ENCODE measurements around the gene EPG5. TPM values are rescaled to one million over a fixed set of nuclear protein-coding genes. Genes with fewer than 3 reads are reported as not detected.
A peak's percentile ranks its signal among the peaks of the same experiment; 100 is the strongest.

The EPG5 gene
- 5.2 and 9.8 TPM in 2 replicates for total RNA-seq (2014; rRNA removed; shearing (Covaris generic))

DNA sequence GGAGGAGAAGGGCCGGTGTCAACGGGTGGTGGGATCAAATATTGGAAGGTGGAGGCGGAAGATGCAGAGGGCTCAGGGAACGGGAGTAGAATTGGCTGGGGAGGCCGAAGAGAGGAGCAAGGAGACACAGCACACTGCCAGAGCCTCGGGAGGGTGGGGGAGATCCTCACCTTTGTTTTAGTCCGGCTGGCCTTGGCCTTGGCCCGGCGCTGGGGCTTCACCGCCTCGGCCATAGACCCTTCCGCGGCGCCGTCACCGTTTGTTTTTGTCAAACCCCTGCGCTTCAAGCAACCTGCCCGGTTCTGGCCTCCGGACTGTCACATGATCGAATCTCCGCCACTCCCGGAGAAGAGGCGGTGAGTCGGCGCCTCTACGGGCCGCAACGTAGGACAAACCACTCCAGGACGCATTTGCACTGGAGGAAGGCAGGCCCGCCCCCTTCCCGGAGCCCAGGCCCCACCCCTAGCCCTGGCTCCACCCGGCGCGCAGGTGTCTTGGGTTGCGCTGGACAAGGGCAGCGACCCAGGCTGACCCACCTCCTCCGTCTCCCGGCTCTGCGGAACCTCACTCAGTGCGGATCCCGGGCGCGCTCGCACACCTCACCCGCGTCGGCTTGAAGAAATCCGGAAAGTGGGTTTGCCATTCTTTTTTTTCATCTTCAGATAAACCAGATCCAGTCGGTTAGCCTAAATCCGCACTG lies at the start of gene EPG5:
EPG5 (minus strand) TSS at position 323 of the 700 bp plus-strand sequence; CDS start at position 233, 90 bp downstream.
- peak within 1 kb of the TSS; percentile 96 for H3K4me3 ChIP-seq (ENCODE audit: insufficient read depth, low read depth, low read length)
- peaks cover 5% of the 10 kb centered on the region; the same call in 1 of the 2 replicates for H3K27me3 ChIP-seq (ENCODE audit: control insufficient read depth, insufficient read depth, low read length)
- H3K36me3 ChIP-seq (replicated peaks; ENCODE audit: control insufficient read depth, insufficient read depth, low read length) = no peaks in the 10 kb centered on the region
- DNase-seq = peak; percentile 96

DNA sequence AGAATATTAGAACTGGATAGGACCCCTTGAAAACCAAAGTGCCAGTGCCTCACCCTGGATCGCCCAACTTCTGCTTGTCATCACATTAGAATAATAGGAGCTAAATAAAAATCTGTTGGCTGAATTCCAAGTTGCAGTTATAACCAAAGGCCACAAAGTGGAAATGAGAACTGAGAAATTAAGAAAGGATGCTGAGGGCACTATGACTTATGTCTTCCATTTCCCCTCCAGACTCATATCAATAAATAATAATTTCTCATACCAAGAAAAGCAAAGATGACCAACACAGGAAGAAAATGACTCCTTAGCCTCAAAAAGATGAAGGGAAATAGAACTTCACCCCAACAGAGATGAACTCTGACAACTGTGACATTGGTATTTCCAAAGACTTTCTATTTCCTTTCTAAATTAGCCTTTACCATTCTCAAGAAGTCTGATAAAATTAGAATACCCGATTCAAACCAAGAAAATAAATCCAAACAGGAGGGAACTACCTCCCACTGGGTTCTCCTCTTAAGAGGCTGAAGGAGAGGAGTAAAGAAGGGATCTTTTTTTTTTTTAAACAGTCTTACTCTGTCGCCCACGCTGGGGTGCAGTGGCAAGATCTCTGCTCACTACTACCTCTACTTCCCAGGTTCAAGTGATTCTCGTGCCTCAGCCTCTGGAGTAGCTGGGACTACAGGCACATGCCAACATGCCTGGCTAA lies 46.5 kb upstream of the EPG5 start:
- Histone ChIP-seq H3K4me3 (ENCODE audit: insufficient read depth, low read depth, low read length) (no peak overlapping the region), H3K36me3 (replicated peaks; ENCODE audit: control insufficient read depth, insufficient read depth, low read length) (no peaks in the 10 kb centered on the region), H3K27me3 (ENCODE audit: control insufficient read depth, insufficient read depth, low read length) (no peaks in the 10 kb centered on the region)
- no peak for DNase-seq

- H3K27me3 ChIP-seq (ENCODE audit: control insufficient read depth, insufficient read depth, low read length) = no peaks in the 10 kb centered on the region
- H3K4me3 ChIP-seq (ENCODE audit: insufficient read depth, low read depth, low read length) = no peak overlapping the region
- H3K36me3 ChIP-seq (replicated peaks; ENCODE audit: control insufficient read depth, insufficient read depth, low read length) = no peaks in the 10 kb centered on the region
- DNase-seq = no peak
These were observed 43.5 kb upstream of the EPG5 start for GRCh38 chr18:46010676-46011075.

DNA sequence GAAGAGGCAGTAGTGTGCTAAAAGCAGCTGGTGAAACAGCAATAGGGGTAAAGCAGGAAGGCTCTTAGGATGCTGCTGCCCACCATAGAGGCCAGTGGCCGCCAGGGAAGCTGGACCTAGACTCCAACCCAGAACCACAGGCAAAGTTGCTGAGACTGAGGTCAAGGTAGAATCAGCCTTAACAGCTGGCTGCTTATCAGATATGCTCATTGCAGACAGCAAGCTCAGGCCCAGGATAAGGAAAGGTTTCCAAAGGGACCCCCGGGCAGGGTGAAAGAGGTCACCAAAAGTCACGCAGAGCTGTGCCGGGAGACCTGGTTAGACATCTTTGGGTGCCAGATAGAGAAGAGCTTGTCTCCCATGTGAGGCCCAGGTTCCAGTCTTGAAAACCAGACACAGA lies 42.9 kb upstream of the EPG5 start:
- no peak for DNase-seq
- H3K36me3 ChIP-seq (replicated peaks; ENCODE audit: control insufficient read depth, insufficient read depth, low read length) = no peaks in the 10 kb centered on the region
- H3K27me3 ChIP-seq (ENCODE audit: control insufficient read depth, insufficient read depth, low read length) = no peaks in the 10 kb centered on the region
- H3K4me3 ChIP-seq (ENCODE audit: insufficient read depth, low read depth, low read length) = no peak overlapping the region

DNA sequence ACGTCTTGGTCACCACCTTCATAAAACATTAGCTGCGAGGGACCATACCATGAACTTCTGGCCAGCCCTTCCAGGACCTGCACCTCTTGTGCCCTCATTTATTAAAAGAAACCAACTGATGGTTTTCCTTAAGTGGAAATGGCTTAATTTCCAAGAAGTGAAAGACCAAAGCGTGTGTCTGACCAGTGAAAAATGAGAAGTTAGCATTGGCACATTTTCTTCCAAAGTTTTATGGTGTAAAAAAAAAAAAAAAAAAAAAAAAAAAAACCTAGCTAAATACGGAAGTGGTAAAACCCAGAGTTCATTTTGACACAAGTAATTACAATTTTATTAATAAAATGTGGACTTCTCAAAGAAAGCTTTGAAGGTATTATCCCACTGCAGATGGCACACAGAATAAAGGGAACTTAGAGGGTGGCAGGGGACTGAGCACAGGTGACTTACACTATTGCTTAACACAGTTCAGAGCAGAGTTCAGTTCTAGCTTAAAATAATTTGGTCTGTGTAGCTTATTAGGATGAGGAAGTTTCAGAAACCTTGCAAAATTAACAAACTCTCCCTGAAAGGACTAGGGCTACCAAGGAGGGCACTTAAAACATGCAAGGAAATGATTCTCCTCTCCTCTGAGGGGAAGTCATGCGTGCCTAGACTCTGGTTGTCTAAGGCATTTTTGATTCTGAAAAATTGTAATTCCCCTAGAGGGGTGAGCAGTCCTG lies 42.2 kb upstream of the EPG5 start:
- Histone ChIP-seq H3K36me3 (replicated peaks; ENCODE audit: control insufficient read depth, insufficient read depth, low read length) (no peaks in the 10 kb centered on the region), H3K27me3 (ENCODE audit: control insufficient read depth, insufficient read depth, low read length) (no peaks in the 10 kb centered on the region), H3K4me3 (ENCODE audit: insufficient read depth, low read depth, low read length) (no peak overlapping the region)
- DNase-seq = no peak

DNA sequence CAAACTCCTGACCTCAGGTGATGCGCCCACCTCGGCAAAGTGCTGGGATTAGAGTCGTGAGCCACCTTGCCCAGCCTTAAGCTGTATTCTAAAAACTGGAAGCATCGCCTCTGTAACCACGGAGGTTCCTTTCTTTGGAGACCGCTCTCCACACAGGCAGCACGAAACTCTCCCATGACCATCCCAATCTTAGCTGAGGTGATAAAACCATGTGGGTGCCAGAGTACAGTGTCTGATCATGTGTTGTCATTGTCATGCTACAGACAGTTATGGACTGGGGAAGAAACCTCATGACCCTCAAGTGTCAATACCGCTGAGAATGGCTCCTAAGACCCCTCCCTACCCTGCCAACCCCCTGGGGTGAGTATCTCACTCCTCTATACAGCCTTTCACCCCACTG lies 41.4 kb upstream of the EPG5 start:
- no peak overlapping the region for H3K4me3 ChIP-seq (ENCODE audit: insufficient read depth, low read depth, low read length)
- no peaks in the 10 kb centered on the region for H3K27me3 ChIP-seq (ENCODE audit: control insufficient read depth, insufficient read depth, low read length)
- no peaks in the 10 kb centered on the region for H3K36me3 ChIP-seq (replicated peaks; ENCODE audit: control insufficient read depth, insufficient read depth, low read length)
- DNase-seq = no peak

DNA sequence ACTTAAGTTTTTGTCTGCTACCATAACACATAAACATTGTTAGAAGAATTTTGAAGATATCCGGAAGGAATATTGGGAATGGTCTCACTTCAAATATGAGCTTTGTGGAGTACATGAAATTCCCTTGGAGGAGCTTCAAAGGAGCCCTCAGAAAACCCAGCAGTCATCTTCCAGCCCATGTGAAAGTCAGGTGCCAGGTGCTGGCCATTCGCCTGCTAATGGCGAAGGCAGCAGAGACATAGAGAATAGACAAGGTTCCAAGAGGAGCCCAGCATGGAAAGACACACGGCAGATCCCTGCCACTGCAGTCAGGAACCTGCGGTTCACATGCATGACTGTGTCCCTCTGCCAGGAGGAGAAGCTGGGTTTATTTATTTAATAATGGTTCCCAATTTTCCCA lies 40.0 kb upstream of the EPG5 start:
- H3K36me3 ChIP-seq (replicated peaks; ENCODE audit: control insufficient read depth, insufficient read depth, low read length) = no peaks in the 10 kb centered on the region
- DNase-seq = no peak
- no peak overlapping the region for H3K4me3 ChIP-seq (ENCODE audit: insufficient read depth, low read depth, low read length)
- no peaks in the 10 kb centered on the region for H3K27me3 ChIP-seq (ENCODE audit: control insufficient read depth, insufficient read depth, low read length)

DNA sequence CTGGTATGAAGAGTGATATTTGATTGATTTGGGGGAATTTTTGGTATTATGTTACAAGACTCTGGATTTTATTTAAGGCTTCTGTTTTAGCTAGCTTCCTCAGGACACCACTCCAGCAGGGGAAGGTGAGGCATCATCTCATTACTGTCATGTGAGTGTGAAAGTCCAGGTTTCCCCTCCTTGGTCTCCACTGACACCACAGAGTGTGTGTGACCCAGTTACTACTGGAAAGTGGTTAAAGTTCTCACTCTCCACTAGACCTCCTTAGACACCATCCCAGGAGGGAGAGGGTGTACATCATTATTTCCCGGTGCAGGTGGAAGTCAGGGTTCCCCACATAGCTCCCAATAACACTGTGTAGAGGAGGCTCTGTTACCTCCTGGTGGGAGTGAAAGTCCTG lies 35.8 kb upstream of the EPG5 start:
- DNase-seq = no peak
- H3K27me3 ChIP-seq (ENCODE audit: control insufficient read depth, insufficient read depth, low read length) = no peaks in the 10 kb centered on the region
- H3K4me3 ChIP-seq (ENCODE audit: insufficient read depth, low read depth, low read length) = no peak overlapping the region
- no peaks in the 10 kb centered on the region for H3K36me3 ChIP-seq (replicated peaks; ENCODE audit: control insufficient read depth, insufficient read depth, low read length)

DNA sequence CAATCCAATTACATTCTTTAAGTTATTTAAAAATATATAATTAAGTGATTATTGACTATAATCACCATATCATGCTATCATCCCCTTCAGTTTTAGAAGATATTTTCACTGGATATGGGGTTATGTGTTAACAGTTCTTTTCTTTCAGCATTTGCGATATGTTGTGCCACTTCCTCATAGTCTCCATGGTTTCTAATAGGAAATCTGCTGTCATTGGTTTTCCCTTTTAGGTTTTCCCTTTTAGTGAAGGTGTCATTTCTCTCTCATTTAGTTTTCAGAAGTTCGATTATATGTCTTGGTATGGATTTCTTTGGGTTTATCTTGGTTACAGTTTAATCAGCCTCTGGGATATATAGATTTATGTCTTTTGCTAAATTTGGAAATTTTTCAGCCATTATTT lies 34.8 kb upstream of the EPG5 start:
- no peak for DNase-seq
- H3K36me3 ChIP-seq (replicated peaks; ENCODE audit: control insufficient read depth, insufficient read depth, low read length) = no peaks in the 10 kb centered on the region
- H3K27me3 ChIP-seq (ENCODE audit: control insufficient read depth, insufficient read depth, low read length) = no peaks in the 10 kb centered on the region
- H3K4me3 ChIP-seq (ENCODE audit: insufficient read depth, low read depth, low read length) = no peak overlapping the region

DNA sequence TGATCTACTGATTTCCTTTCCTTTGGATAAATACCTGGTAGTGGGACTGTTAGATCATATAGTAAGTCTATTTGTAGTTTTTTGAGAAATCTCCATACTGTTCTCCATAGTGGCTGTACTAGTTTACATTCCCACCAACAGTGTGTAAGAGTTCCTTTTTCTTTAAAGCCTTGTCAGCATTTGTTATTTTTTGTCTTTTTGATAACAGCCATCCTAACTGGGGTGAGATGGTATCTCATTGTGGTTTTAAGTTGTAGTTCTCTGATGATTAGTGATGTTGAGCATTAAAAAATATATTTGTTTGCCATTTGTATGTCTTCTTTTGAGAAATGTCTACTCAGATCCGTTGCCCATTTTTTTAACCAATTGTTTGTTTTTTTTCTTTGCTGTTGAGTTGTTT lies 33.9 kb upstream of the EPG5 start:
- H3K27me3 ChIP-seq (ENCODE audit: control insufficient read depth, insufficient read depth, low read length) = no peaks in the 10 kb centered on the region
- no peak for DNase-seq
- H3K4me3 ChIP-seq (ENCODE audit: insufficient read depth, low read depth, low read length) = no peak overlapping the region
- H3K36me3 ChIP-seq (replicated peaks; ENCODE audit: control insufficient read depth, insufficient read depth, low read length) = no peaks in the 10 kb centered on the region

DNA sequence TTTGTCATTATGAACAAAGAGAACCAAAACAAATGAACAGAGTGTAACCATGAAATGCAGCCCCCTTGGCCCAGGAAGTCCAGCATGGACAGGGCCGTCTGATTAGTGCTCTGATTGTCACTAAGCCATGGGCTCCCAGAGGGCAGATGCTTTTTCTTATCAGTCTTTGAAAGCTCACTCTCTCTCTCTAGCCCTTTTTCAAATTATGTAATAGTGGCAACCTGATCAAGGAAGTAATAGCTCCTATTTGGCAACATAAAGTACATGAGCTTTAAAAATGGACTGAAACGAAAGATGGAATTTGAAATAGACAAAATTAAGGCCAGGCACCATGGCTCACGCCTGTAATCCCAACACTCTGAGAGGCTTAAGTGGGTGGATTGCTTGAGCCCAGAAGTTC lies 32.4 kb upstream of the EPG5 start:
- H3K27me3 ChIP-seq (ENCODE audit: control insufficient read depth, insufficient read depth, low read length) = no peaks in the 10 kb centered on the region
- no peaks in the 10 kb centered on the region for H3K36me3 ChIP-seq (replicated peaks; ENCODE audit: control insufficient read depth, insufficient read depth, low read length)
- DNase-seq = no peak
- H3K4me3 ChIP-seq (ENCODE audit: insufficient read depth, low read depth, low read length) = no peak overlapping the region

DNA sequence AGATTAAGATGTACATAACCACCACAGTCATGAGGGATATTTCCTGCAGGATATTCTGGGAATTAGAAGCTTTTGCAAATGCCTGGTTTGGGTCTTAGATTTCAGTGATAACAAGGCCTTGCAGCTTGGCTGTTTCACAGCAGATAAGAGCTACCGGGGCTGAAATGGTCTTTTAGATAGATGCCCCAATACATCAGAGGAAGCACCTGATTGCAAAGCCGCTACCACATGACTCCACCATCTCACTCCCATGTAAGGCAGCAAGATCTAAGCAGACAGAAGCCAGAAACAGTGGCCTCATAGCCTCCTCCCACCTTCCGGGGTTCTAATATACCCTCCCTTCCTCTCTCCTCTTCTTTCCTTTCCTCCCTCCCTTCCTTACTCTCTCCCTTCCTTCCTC lies 31.1 kb upstream of the EPG5 start:
- Histone ChIP-seq H3K27me3 (ENCODE audit: control insufficient read depth, insufficient read depth, low read length) (no peaks in the 10 kb centered on the region), H3K4me3 (ENCODE audit: insufficient read depth, low read depth, low read length) (no peak overlapping the region), H3K36me3 (replicated peaks; ENCODE audit: control insufficient read depth, insufficient read depth, low read length) (no peaks in the 10 kb centered on the region)
- peak; percentile 8 for DNase-seq

DNA sequence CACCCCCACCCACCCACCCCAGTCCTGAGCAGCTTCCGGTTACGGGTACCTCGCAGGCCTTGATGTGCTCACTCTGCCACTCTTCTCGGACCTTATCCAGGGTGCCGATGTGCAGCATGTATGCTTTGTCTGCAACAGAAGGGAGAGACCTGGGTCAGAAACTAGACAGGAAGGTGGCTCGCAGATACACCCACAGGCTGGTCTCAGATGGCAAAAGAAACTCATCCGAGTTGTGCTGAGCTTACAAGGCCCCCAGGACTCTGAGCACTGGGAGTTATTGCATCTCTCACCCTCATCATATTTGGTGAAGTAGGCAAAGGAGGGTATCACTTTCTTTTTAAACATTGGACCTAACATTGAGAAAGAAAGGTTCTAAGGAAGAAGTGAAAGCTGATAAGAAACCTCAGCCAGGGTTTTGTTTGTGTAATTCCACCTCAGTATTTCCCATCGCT lies 30.6 kb upstream of the EPG5 start:
- DNase-seq = peak; percentile 25
- Histone ChIP-seq H3K36me3 (replicated peaks; ENCODE audit: control insufficient read depth, insufficient read depth, low read length) (no peaks in the 10 kb centered on the region), H3K4me3 (ENCODE audit: insufficient read depth, low read depth, low read length) (no peak overlapping the region), H3K27me3 (ENCODE audit: control insufficient read depth, insufficient read depth, low read length) (no peaks in the 10 kb centered on the region)

- Histone ChIP-seq H3K36me3 (replicated peaks; ENCODE audit: control insufficient read depth, insufficient read depth, low read length) (no peaks in the 10 kb centered on the region), H3K4me3 (ENCODE audit: insufficient read depth, low read depth, low read length) (no peak overlapping the region), H3K27me3 (ENCODE audit: control insufficient read depth, insufficient read depth, low read length) (no peaks in the 10 kb centered on the region)
- DNase-seq = no peak
These were observed 28.3 kb upstream of the EPG5 start for GRCh38 chr18:45995461-45995860.

GRCh38 chr18:45993438-45993837 lies 26.3 kb upstream of the EPG5 start:
- no peak overlapping the region for H3K4me3 ChIP-seq (ENCODE audit: insufficient read depth, low read depth, low read length)
- no peak for DNase-seq
- no peaks in the 10 kb centered on the region for H3K27me3 ChIP-seq (ENCODE audit: control insufficient read depth, insufficient read depth, low read length)
- no peaks in the 10 kb centered on the region for H3K36me3 ChIP-seq (replicated peaks; ENCODE audit: control insufficient read depth, insufficient read depth, low read length)
